Keratinocyte (primary cell): ENCODE measurements around the gene DIDO1. TPM values are rescaled to one million over a fixed set of nuclear protein-coding genes. Genes with fewer than 3 reads are reported as not detected.

Experiments
- DNase-seq: peaks from one replicate; pipeline ENCODE4 v3.0.0-alpha.2; 2011; ENCODE audit warnings: low read depth, missing footprints, low spot score
- FAIRE-seq: peaks from 2 replicates; lab custom pipeline; 2011; peaks lifted over from hg19 to GRCh38; lab: Jason Lieb, UNC
- H2AFZ ChIP-seq: 2 replicates; pipeline ENCODE4 v1.6.0; 2012; ENCODE audit warnings: low read length, control low read depth, inconsistent platforms; ENCODE audit not compliant: control insufficient read depth
- H3K27ac ChIP-seq: 2 replicates; pipeline ENCODE4 v1.5.1; 2011; ENCODE audit warnings: low read length; ENCODE audit not compliant: control insufficient read depth, insufficient read depth
- H3K27me3 ChIP-seq: 3 replicates; pipeline ENCODE4 v1.6.0; 2011; ENCODE audit warnings: low read length; ENCODE audit not compliant: control insufficient read depth, insufficient read depth; ENCODE audit errors: extremely low read depth
- H3K36me3 ChIP-seq, 2 experiments: 2 replicates in 1 of 2; 3 replicates in 1 of 2; pipeline ENCODE4 v1.5.1; 2011; ENCODE audit warnings: low read length in 2 of 2, mild to moderate bottlenecking in 1 of 2; ENCODE audit not compliant: control insufficient read depth in 2 of 2, insufficient read depth in 2 of 2; ENCODE audit errors: extremely low read depth in 1 of 2
- H3K4me1 ChIP-seq: 3 replicates; pipeline ENCODE4 v1.5.1; 2011; ENCODE audit warnings: low read length; ENCODE audit not compliant: control insufficient read depth, insufficient read depth; ENCODE audit errors: extremely low read depth
- H3K4me2 ChIP-seq: 3 replicates; pipeline ENCODE4 v1.6.0; 2011; ENCODE audit warnings: low read depth, low read length; ENCODE audit not compliant: control insufficient read depth, insufficient read depth; ENCODE audit errors: extremely low read depth
- H3K4me3 ChIP-seq, 3 experiments: fragments of 200-600 bp in 1 of 3; sonication (generic) in 1 of 3; 2 replicates in 2 of 3; 3 replicates in 1 of 3; pipeline ENCODE4 v1.5.1; 2011 to 2016; ENCODE audit warnings: low read length in 3 of 3, mild to moderate bottlenecking in 3 of 3, control low read depth in 2 of 3, inconsistent platforms in 1 of 3, low read depth in 1 of 3, mixed read lengths in 1 of 3, mixed run types in 1 of 3, moderate library complexity in 1 of 3; ENCODE audit not compliant: control insufficient read depth in 2 of 3, insufficient read depth in 2 of 3; ENCODE audit errors: extremely low read depth in 1 of 3
- H3K79me2 ChIP-seq: 2 replicates; pipeline ENCODE4 v1.6.0; 2012; ENCODE audit warnings: low read length; ENCODE audit not compliant: control insufficient read depth, insufficient read depth
- H3K9ac ChIP-seq: 3 replicates; pipeline ENCODE4 v1.6.0; 2011; ENCODE audit warnings: low read length; ENCODE audit not compliant: control insufficient read depth, insufficient read depth; ENCODE audit errors: extremely low read depth
- H3K9me1 ChIP-seq: 3 replicates; pipeline ENCODE4 v1.6.0; 2011; ENCODE audit warnings: low read length; ENCODE audit not compliant: control insufficient read depth, insufficient read depth; ENCODE audit errors: extremely low read depth
- H3K9me3 ChIP-seq: 2 replicates; pipeline ENCODE4 v1.5.1; 2012; ENCODE audit warnings: low read depth, low read length; ENCODE audit not compliant: control insufficient read depth
- H4K20me1 ChIP-seq: 3 replicates; pipeline ENCODE4 v1.6.0; 2011; ENCODE audit warnings: low read length; ENCODE audit not compliant: control insufficient read depth, insufficient read depth; ENCODE audit errors: extremely low read depth
- CTCF ChIP-seq, 3 experiments: IDR thresholded peaks in 1 of 3; conservative IDR thresholded peaks in 1 of 3; optimal IDR thresholded peaks in 1 of 3; 2 replicates in 2 of 3; 3 replicates in 1 of 3; pipeline versions ENCODE3 to v1.5.1; 2011; ENCODE audit warnings: low read length in 3 of 3, mild to moderate bottlenecking in 3 of 3, moderate library complexity in 2 of 3, control low read depth in 1 of 3, inconsistent platforms in 1 of 3; ENCODE audit not compliant: insufficient read depth in 2 of 3; ENCODE audit errors: extremely low read depth in 1 of 3
- EZH2 ChIP-seq: IDR thresholded peaks from one replicate; pipeline ENCODE4 v1.6.1; 2012; ENCODE audit warnings: inconsistent platforms, mild to moderate bottlenecking, low read length, moderate library complexity
- dilution Hi-C: fragments of 300-500 bp; cut with MboI; formaldehyde crosslinking; loops from one replicate; pipeline ENCODE4 v1.7.0; 2020; ENCODE audit warnings: low sequenced_read_pairs; ENCODE audit not compliant: extremely low pct_ligation_motif_present
- polyA plus RNA-seq, 5 experiments: library from polyadenylated mRNA; depleted of rRNA in 3 of 5; stranded (reverse) in 3 of 5; stranded (forward) in 1 of 5; unstranded in 1 of 5; fragments of >200 nt; gene quantifications; 1 replicate in 1 of 5; 2 replicates in 3 of 5; 3 replicates in 1 of 5; pipeline versions ENCODE4 v1.2.1 to v1.2.3, GENCODE V29; 2011 to 2012; ENCODE audit warnings: missing spikeins in 2 of 5, low read depth in 1 of 5, low replicate concordance in 1 of 5

Gene DIDO1
- polyA plus RNA-seq, 1 donor (not counting 4 experiments of a cell fraction or from before 2014, with no cell fraction given), result 14.2 TPM

- Histone ChIP-seq H3K9ac (no peak overlapping the region), H3K27me3 (no peaks in the 10 kb centered on the region), H3K4me3 (no peak overlapping the region), H3K9me1 (no peaks in the 10 kb centered on the region), H3K4me2 (no peak overlapping the region), H2AFZ (no peak overlapping the region), H3K27ac (no peak overlapping the region), H3K4me1 (peaks cover 3% of the 10 kb centered on the region), H3K36me3 (peaks cover 14 to 16% of the 10 kb centered on the region in 2 experiments), H4K20me1 (no peaks in the 10 kb centered on the region), H3K9me3 (no peaks in the 10 kb centered on the region), H3K79me2 (peaks cover 2% of the 10 kb centered on the region)
- dilution Hi-C loops, result no loop called here
- no peak for DNase-seq
- TF ChIP-seq CTCF (optimal IDR thresholded peaks at IDR 0.05 in 1 of 3, IDR thresholded peaks at IDR 0.05 in 1 of 3, conservative IDR thresholded peaks at IDR 0.05 in 1 of 3; ENCODE audit: extremely low read depth in 1 of 3, insufficient read depth in 2 of 3, low read length in 3 of 3), result no peak
- TF ChIP-seq EZH2, result no peak
- no peak for FAIRE-seq
Measured at GRCh38 chr20:62949962-62950361, 23.7 kb upstream of the DIDO1 start.

GRCh38 chr20:62949153-62949821 is 23.0 kb upstream of the DIDO1 start:
- Histone ChIP-seq H3K36me3 (peaks cover 19 to 22% of the 10 kb centered on the region in 2 experiments), H3K27ac (no peak overlapping the region), H3K9me1 (no peaks in the 10 kb centered on the region), H3K79me2 (peaks cover 2% of the 10 kb centered on the region), H3K4me1 (peaks cover 3% of the 10 kb centered on the region), H2AFZ (no peak overlapping the region), H3K4me3 (no peak overlapping the region), H3K9ac (no peak overlapping the region), H3K27me3 (no peaks in the 10 kb centered on the region), H4K20me1 (no peaks in the 10 kb centered on the region), H3K9me3 (no peaks in the 10 kb centered on the region), H3K4me2 (no peak overlapping the region)
- FAIRE-seq, result no peak
- no peak for DNase-seq
- dilution Hi-C loops, result no loop called here
- TF ChIP-seq EZH2, result no peak
- TF ChIP-seq CTCF (optimal IDR thresholded peaks at IDR 0.05 in 1 of 3, IDR thresholded peaks at IDR 0.05 in 1 of 3, conservative IDR thresholded peaks at IDR 0.05 in 1 of 3; ENCODE audit: extremely low read depth in 1 of 3, insufficient read depth in 2 of 3, low read length in 3 of 3), result no peak
